Panc1 (cell line): Measurements from ENCODE around the gene PXK. TPM values are rescaled to one million over a fixed set of nuclear protein-coding genes. Genes with fewer than 3 reads are reported as not detected.

Source experiments
- ATAC-seq: fragments of 200-7000 bp; cut with Tn5 transposase; 2 replicates; pipeline ENCODE4 v1.9.1; 2020; ENCODE audit warnings: mild to moderate bottlenecking, moderate library complexity
- BruUV-seq: library from RNA; stranded (reverse); fragments of 400-500 nt; replicated peaks from 2 replicates; lab custom pipeline; 2021; lab: Mats Ljungman, UMichigan
- CTCF ChIA-PET: fragments of 300-600 bp; sonication (Branson Sonifier 250); formaldehyde crosslinking; loops from one replicate; lab custom pipeline; 2022; ENCODE audit warnings: antibody characterized with exemption; lab: Charles Lee
- POLR2A ChIA-PET: fragments of 300-600 bp; sonication (Branson Sonifier 250); formaldehyde crosslinking; loops from one replicate; lab custom pipeline; 2022; ENCODE audit warnings: antibody characterized with exemption; lab: Charles Lee
- DNase-seq: peaks from one replicate; pipeline ENCODE4 v3.0.0-alpha.2; 2010; ENCODE audit warnings: low read depth, low spot score
- H3K27ac ChIP-seq: 2 replicates; pipeline ENCODE4 v1.5.1; 2011; ENCODE audit warnings: mild to moderate bottlenecking, low read length, inconsistent platforms
- H3K27me3 ChIP-seq: fragments of 200-500 bp; sonication (Bioruptor generic); 2 replicates; pipeline ENCODE4 v1.6.0; 2014; ENCODE audit warnings: low read length, inconsistent platforms; ENCODE audit not compliant: control insufficient read depth, insufficient read depth
- H3K36me3 ChIP-seq: fragments of 200-500 bp; sonication (Bioruptor generic); 2 replicates; pipeline ENCODE4 v1.5.1; 2014; ENCODE audit warnings: inconsistent platforms, mild to moderate bottlenecking, low read length, moderate library complexity; ENCODE audit not compliant: control insufficient read depth, insufficient read depth
- H3K4me1 ChIP-seq: 2 replicates; pipeline ENCODE4 v1.5.1; 2011; ENCODE audit warnings: inconsistent platforms, mild to moderate bottlenecking, low read length, moderate library complexity; ENCODE audit not compliant: control insufficient read depth, insufficient read depth
- H3K4me3 ChIP-seq, 2 experiments: 2 replicates each; pipeline ENCODE4 v1.5.1; 2011 to 2012; ENCODE audit warnings: low read depth in 2 of 2, low read length in 2 of 2, mild to moderate bottlenecking in 2 of 2, inconsistent platforms in 1 of 2, moderate library complexity in 1 of 2
- H3K9me3 ChIP-seq: fragments of 200-500 bp; sonication (Bioruptor generic); 2 replicates; pipeline ENCODE4 v1.5.1; 2014; ENCODE audit warnings: low read depth, mild to moderate bottlenecking, inconsistent platforms, low read length, moderate library complexity; ENCODE audit not compliant: control insufficient read depth, insufficient read depth
- POLR2AphosphoS5 ChIP-seq: IDR thresholded peaks from 2 replicates; pipeline ENCODE4 v1.6.1; 2012; ENCODE audit warnings: mild to moderate bottlenecking, low read depth, low read length, moderate library complexity
- SIN3A ChIP-seq: IDR thresholded peaks from 2 replicates; pipeline ENCODE4 v1.6.1; 2012; ENCODE audit warnings: low read depth, mild to moderate bottlenecking, low read length, moderate library complexity, borderline replicate concordance; ENCODE audit not compliant: insufficient read depth
- TCF7L2 ChIP-seq: IDR thresholded peaks from 2 replicates; pipeline ENCODE4 v1.6.1; 2011; ENCODE audit warnings: mild to moderate bottlenecking, low read depth, low read length, inconsistent platforms
- in situ Hi-C: cut with HindIII; loops from 2 replicates; pipeline ENCODE4 v1.10.0; 2016; ENCODE audit warnings: low sequenced_read_pairs, low pct_unique_long_range_greater_than_20kb
- intact Hi-C: fragments of 100-400 bp; cut with micrococcal nuclease; formaldehyde crosslinking; loops from one replicate; pipeline ENCODE4 v1.10.0; 2022; ENCODE audit not compliant: unreplicated experiment
- total RNA-seq: library from RNA; stranded (reverse); gene quantifications from one replicate; pipeline ENCODE4 v1.2.1, GENCODE V29; 2021; ENCODE audit not compliant: unreplicated experiment
- TF ChIP-seq, protein P1 (sequence below): fragments of 450-650 bp; IDR thresholded peaks from 2 replicates; pipeline ENCODE4 v1.5.1; 2017; ENCODE audit warnings: mild to moderate bottlenecking
- TF ChIP-seq, protein P2 (sequence below), 2 experiments: IDR thresholded peaks; 2 replicates each; pipeline ENCODE4 v1.6.1; 2011 to 2012; ENCODE audit warnings: low read depth in 2 of 2, control low read depth in 1 of 2, low read length in 1 of 2, mild to moderate bottlenecking in 1 of 2, moderate library complexity in 1 of 2; ENCODE audit not compliant: insufficient read depth in 1 of 2

The PXK gene
- total RNA-seq, 1 experiment from 2014 or later: 14.2 TPM

GRCh38 chr3:58417075-58417474, 84.4 kb downstream of the PXK start:
- intact Hi-C loops (loop anchor here (10.0 kb wide), 1 partner anchor 232 kb away; no protein-coding TSS in a partner anchor), in situ Hi-C loops (no loop called here)
- no peaks in the 10 kb centered on the region; the same call in 1 of the 2 replicates for H3K4me1 ChIP-seq
- no peak overlapping the region for H3K4me3 ChIP-seq
- H3K27me3 ChIP-seq: no peaks in the 10 kb centered on the region
- CTCF ChIA-PET: no interaction called here
- POLR2A ChIA-PET: no interaction called here
- BruUV-seq: no TSS peak
- TF ChIP-seq, protein P1, sequence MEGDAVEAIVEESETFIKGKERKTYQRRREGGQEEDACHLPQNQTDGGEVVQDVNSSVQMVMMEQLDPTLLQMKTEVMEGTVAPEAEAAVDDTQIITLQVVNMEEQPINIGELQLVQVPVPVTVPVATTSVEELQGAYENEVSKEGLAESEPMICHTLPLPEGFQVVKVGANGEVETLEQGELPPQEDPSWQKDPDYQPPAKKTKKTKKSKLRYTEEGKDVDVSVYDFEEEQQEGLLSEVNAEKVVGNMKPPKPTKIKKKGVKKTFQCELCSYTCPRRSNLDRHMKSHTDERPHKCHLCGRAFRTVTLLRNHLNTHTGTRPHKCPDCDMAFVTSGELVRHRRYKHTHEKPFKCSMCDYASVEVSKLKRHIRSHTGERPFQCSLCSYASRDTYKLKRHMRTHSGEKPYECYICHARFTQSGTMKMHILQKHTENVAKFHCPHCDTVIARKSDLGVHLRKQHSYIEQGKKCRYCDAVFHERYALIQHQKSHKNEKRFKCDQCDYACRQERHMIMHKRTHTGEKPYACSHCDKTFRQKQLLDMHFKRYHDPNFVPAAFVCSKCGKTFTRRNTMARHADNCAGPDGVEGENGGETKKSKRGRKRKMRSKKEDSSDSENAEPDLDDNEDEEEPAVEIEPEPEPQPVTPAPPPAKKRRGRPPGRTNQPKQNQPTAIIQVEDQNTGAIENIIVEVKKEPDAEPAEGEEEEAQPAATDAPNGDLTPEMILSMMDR: no peak
- TF ChIP-seq TCF7L2 (no peak), SIN3A (no peak), POLR2AphosphoS5 (no peak)
- TF ChIP-seq, protein P2, sequence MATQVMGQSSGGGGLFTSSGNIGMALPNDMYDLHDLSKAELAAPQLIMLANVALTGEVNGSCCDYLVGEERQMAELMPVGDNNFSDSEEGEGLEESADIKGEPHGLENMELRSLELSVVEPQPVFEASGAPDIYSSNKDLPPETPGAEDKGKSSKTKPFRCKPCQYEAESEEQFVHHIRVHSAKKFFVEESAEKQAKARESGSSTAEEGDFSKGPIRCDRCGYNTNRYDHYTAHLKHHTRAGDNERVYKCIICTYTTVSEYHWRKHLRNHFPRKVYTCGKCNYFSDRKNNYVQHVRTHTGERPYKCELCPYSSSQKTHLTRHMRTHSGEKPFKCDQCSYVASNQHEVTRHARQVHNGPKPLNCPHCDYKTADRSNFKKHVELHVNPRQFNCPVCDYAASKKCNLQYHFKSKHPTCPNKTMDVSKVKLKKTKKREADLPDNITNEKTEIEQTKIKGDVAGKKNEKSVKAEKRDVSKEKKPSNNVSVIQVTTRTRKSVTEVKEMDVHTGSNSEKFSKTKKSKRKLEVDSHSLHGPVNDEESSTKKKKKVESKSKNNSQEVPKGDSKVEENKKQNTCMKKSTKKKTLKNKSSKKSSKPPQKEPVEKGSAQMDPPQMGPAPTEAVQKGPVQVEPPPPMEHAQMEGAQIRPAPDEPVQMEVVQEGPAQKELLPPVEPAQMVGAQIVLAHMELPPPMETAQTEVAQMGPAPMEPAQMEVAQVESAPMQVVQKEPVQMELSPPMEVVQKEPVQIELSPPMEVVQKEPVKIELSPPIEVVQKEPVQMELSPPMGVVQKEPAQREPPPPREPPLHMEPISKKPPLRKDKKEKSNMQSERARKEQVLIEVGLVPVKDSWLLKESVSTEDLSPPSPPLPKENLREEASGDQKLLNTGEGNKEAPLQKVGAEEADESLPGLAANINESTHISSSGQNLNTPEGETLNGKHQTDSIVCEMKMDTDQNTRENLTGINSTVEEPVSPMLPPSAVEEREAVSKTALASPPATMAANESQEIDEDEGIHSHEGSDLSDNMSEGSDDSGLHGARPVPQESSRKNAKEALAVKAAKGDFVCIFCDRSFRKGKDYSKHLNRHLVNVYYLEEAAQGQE (IDR thresholded peaks at IDR 0.05; ENCODE audit: insufficient read depth in 1 of 2, low read depth in 2 of 2, low read length in 1 of 2): no peak
- H3K9me3 ChIP-seq: no peaks in the 10 kb centered on the region
- no peak for DNase-seq
- H3K36me3 ChIP-seq: no peaks in the 10 kb centered on the region
- H3K27ac ChIP-seq: no peak overlapping the region
- no peak for ATAC-seq

DNA sequence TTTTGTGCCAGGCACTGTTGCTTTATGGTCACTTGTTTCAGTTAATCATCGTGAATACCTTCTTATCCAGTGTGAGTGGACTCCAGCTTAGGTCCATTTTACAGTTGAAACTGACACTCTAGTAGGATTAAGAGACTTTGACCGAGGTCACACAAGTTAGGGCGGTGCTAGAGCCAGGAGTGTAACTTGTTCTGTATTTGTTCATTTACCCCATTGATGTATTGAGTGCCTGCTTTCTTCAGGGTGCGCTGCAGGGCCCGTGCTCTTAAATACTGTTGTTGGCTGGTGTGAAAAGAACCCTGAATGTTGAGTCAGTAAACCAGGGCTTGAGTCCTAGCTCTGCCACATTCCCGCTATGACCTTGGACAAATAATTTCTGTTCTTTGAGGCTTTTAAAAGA, 85.5 kb downstream of the PXK start:
- no peaks in the 10 kb centered on the region for H3K27me3 ChIP-seq
- ChIA-PET POLR2A (no interaction called here), CTCF (no interaction called here)
- H3K4me1 ChIP-seq: no peaks in the 10 kb centered on the region; the same call in 1 of the 2 replicates
- no peak overlapping the region for H3K27ac ChIP-seq
- intact Hi-C loops: loop anchor here (10.0 kb wide), 1 partner anchor 233 kb away; no protein-coding TSS in a partner anchor
- BruUV-seq: no TSS peak
- DNase-seq: no peak
- no peak for TF ChIP-seq TCF7L2
- no peak for TF ChIP-seq POLR2AphosphoS5
- TF ChIP-seq, protein P2 (IDR thresholded peaks at IDR 0.05; ENCODE audit: insufficient read depth in 1 of 2, low read depth in 2 of 2, low read length in 1 of 2): no peak
- TF ChIP-seq, protein P1: no peak
- no peak for TF ChIP-seq SIN3A
- H3K9me3 ChIP-seq: no peaks in the 10 kb centered on the region
- no peak overlapping the region for H3K4me3 ChIP-seq
- in situ Hi-C loops: no loop called here
- no peaks in the 10 kb centered on the region for H3K36me3 ChIP-seq
- no peak for ATAC-seq
